ENCODE results near the gene FKBP5. TPM values are rescaled to one million over a fixed set of nuclear protein-coding genes. Genes with fewer than 3 reads are reported as not detected.

The FKBP5 gene
- polyA plus RNA-seq, 1 donor from 2014 or later, result 1.2 TPM

- Histone ChIP-seq H3K4me2 (ENCODE audit: low read length) (no peak overlapping the region), H3K27me3 (ENCODE audit: insufficient read depth, low read depth, low read length) (no peaks in the 10 kb centered on the region), H3F3A (ENCODE audit: insufficient read depth, low read length, poor library complexity, severe bottlenecking) (no peaks in the 10 kb centered on the region), H3K79me2 (replicated peaks; ENCODE audit: insufficient read depth, low read length) (no peaks in the 10 kb centered on the region), H3K9me3 (ENCODE audit: low read length) (no peaks in the 10 kb centered on the region), H3K9ac (ENCODE audit: low read length) (no peak overlapping the region), H3K9me2 (ENCODE audit: insufficient read depth, low read length) (no peaks in the 10 kb centered on the region), H3K27ac (ENCODE audit: low read length) (no peak overlapping the region), H3K36me3 (ENCODE audit: insufficient read depth, low read length) (no peaks in the 10 kb centered on the region), H4K20me1 (ENCODE audit: insufficient read depth) (no peaks in the 10 kb centered on the region), H3K4me3 (ENCODE audit: low read length) (no peak overlapping the region), H2AFZ (ENCODE audit: low read depth, low read length) (no peak overlapping the region)
- TF ChIP-seq REST (IDR thresholded peaks at IDR 0.05; ENCODE audit: borderline replicate concordance), result no peak
- no peak for TF ChIP-seq EP300 (conservative IDR thresholded peaks at IDR 0.05; ENCODE audit: poor library complexity, severe bottlenecking)
- TF ChIP-seq POLR2AphosphoS5 (IDR thresholded peaks at IDR 0.05), result no peak
- no peak for TF ChIP-seq RAD21 (conservative IDR thresholded peaks at IDR 0.05)
- TF ChIP-seq SMC3 (conservative IDR thresholded peaks at IDR 0.05; ENCODE audit: poor library complexity), result no peak
- TF ChIP-seq EZH2 (IDR thresholded peaks at IDR 0.05; ENCODE audit: borderline replicate concordance, insufficient read depth, low read length, poor library complexity, severe bottlenecking), result no peak
- TF ChIP-seq TAF1 (IDR thresholded peaks at IDR 0.05; ENCODE audit: low read depth), result no peak
- TF ChIP-seq MXI1 (conservative IDR thresholded peaks at IDR 0.05; ENCODE audit: poor library complexity, severe bottlenecking), result no peak
- no peak for TF ChIP-seq CTCF (IDR thresholded peaks at IDR 0.05; ENCODE audit: poor library complexity, severe bottlenecking)
Measured at GRCh38 chr6:35638679-35639078, 50.0 kb downstream of the FKBP5 start.

GRCh38 chr6:35637911-35638310 is 50.8 kb downstream of the FKBP5 start:
- H3K4me2 ChIP-seq (ENCODE audit: low read length), result no peak overlapping the region
- no peaks in the 10 kb centered on the region for H3K9me2 ChIP-seq (ENCODE audit: insufficient read depth, low read length)
- H3K27me3 ChIP-seq (ENCODE audit: insufficient read depth, low read depth, low read length), result no peaks in the 10 kb centered on the region
- no peak overlapping the region for H3K27ac ChIP-seq (ENCODE audit: low read length)
- H3K9me3 ChIP-seq (ENCODE audit: low read length), result no peaks in the 10 kb centered on the region
- TF ChIP-seq CTCF (IDR thresholded peaks at IDR 0.05; ENCODE audit: poor library complexity, severe bottlenecking) (no peak), EP300 (conservative IDR thresholded peaks at IDR 0.05; ENCODE audit: poor library complexity, severe bottlenecking) (no peak), RAD21 (conservative IDR thresholded peaks at IDR 0.05) (no peak), REST (IDR thresholded peaks at IDR 0.05; ENCODE audit: borderline replicate concordance) (no peak), EZH2 (IDR thresholded peaks at IDR 0.05; ENCODE audit: borderline replicate concordance, insufficient read depth, low read length, poor library complexity, severe bottlenecking) (no peak), TAF1 (IDR thresholded peaks at IDR 0.05; ENCODE audit: low read depth) (no peak), POLR2AphosphoS5 (IDR thresholded peaks at IDR 0.05) (no peak)
- H4K20me1 ChIP-seq (ENCODE audit: insufficient read depth), result no peaks in the 10 kb centered on the region
- H2AFZ ChIP-seq (ENCODE audit: low read depth, low read length), result no peak overlapping the region
- H3F3A ChIP-seq (ENCODE audit: insufficient read depth, low read length, poor library complexity, severe bottlenecking), result no peaks in the 10 kb centered on the region
- H3K79me2 ChIP-seq (replicated peaks; ENCODE audit: insufficient read depth, low read length), result no peaks in the 10 kb centered on the region
- no peak overlapping the region for H3K4me3 ChIP-seq (ENCODE audit: low read length)
- H3K9ac ChIP-seq (ENCODE audit: low read length), result no peak overlapping the region
- H3K36me3 ChIP-seq (ENCODE audit: insufficient read depth, low read length), result no peaks in the 10 kb centered on the region

All from neural cell (in vitro differentiated cells).